ENCODE measurements around the gene VAV1.

Gene VAV1

GRCh38 chr19:6864325-6864940, 91.9 kb downstream of the VAV1 start:
- TF ChIP-seq POLR2AphosphoS5 (IDR thresholded peaks at IDR 0.05; ENCODE audit: low read depth, low read length) (no peak), FOXP2 (optimal IDR thresholded peaks at IDR 0.05; ENCODE audit: borderline replicate concordance, extremely low read depth, extremely low read length, insufficient read depth) (no peak), TAF1 (IDR thresholded peaks at IDR 0.05; ENCODE audit: borderline replicate concordance, insufficient read depth, low read length) (no peak), SIN3A (IDR thresholded peaks at IDR 0.05; ENCODE audit: borderline replicate concordance, insufficient read depth, low read length) (no peak)
- TF ChIP-seq, protein P1, sequence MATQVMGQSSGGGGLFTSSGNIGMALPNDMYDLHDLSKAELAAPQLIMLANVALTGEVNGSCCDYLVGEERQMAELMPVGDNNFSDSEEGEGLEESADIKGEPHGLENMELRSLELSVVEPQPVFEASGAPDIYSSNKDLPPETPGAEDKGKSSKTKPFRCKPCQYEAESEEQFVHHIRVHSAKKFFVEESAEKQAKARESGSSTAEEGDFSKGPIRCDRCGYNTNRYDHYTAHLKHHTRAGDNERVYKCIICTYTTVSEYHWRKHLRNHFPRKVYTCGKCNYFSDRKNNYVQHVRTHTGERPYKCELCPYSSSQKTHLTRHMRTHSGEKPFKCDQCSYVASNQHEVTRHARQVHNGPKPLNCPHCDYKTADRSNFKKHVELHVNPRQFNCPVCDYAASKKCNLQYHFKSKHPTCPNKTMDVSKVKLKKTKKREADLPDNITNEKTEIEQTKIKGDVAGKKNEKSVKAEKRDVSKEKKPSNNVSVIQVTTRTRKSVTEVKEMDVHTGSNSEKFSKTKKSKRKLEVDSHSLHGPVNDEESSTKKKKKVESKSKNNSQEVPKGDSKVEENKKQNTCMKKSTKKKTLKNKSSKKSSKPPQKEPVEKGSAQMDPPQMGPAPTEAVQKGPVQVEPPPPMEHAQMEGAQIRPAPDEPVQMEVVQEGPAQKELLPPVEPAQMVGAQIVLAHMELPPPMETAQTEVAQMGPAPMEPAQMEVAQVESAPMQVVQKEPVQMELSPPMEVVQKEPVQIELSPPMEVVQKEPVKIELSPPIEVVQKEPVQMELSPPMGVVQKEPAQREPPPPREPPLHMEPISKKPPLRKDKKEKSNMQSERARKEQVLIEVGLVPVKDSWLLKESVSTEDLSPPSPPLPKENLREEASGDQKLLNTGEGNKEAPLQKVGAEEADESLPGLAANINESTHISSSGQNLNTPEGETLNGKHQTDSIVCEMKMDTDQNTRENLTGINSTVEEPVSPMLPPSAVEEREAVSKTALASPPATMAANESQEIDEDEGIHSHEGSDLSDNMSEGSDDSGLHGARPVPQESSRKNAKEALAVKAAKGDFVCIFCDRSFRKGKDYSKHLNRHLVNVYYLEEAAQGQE (IDR thresholded peaks at IDR 0.05; ENCODE audit: insufficient read depth in 1 of 2, low read depth in 2 of 2, low read length in 2 of 2): no peak

DNA sequence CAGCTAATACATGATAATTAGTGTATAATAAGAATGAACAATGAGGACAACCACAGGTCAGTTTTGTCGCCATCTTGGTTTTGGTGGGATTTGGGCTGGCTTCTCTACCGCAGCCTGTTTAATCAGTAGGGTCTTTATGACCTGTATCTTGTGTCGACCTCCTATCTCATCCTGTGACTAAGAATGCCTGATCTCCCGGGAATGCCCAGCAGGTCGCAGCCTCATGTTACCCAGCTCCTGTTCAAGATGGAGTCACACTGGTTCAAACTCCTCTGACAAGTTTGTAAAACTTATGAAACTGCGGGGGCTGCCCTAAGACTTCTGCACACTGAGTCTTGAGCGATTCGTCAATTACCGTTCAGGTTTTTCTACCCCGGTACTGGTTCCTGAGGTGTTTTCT, 93.3 kb downstream of the VAV1 start:
- TF ChIP-seq POLR2AphosphoS5 (IDR thresholded peaks at IDR 0.05; ENCODE audit: low read depth, low read length) (no peak), FOXP2 (optimal IDR thresholded peaks at IDR 0.05; ENCODE audit: borderline replicate concordance, extremely low read depth, extremely low read length, insufficient read depth) (no peak)

DNA sequence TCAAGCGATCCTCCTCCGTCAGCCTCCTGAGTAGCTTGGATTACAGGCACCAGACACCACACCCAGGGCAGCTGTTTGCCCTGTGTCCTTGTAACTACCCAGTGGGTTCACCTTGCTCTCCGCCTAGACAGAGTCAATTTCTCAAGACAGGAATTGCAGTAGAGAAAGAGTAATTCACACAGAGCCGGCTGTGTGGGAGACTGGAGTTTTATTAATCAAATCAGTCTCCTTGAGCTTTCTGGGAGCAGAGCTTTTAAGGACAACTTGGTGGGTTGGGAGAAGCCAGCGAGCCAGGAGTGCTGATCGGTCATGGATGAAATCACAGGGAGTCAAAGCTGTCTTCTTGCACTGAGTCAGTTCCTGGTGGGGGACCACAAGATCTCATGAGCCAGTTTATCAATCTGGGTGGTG, 94.2 kb downstream of the VAV1 start:
- TF ChIP-seq TAF1 (IDR thresholded peaks at IDR 0.05; ENCODE audit: borderline replicate concordance, insufficient read depth, low read length) (no peak), SIN3A (IDR thresholded peaks at IDR 0.05; ENCODE audit: borderline replicate concordance, insufficient read depth, low read length) (no peak), POLR2AphosphoS5 (IDR thresholded peaks at IDR 0.05; ENCODE audit: low read depth, low read length) (no peak), FOXP2 (optimal IDR thresholded peaks at IDR 0.05; ENCODE audit: borderline replicate concordance, extremely low read depth, extremely low read length, insufficient read depth) (no peak)
- TF ChIP-seq, protein P1 (IDR thresholded peaks at IDR 0.05; ENCODE audit: insufficient read depth in 1 of 2, low read depth in 2 of 2, low read length in 2 of 2): no peak

DNA sequence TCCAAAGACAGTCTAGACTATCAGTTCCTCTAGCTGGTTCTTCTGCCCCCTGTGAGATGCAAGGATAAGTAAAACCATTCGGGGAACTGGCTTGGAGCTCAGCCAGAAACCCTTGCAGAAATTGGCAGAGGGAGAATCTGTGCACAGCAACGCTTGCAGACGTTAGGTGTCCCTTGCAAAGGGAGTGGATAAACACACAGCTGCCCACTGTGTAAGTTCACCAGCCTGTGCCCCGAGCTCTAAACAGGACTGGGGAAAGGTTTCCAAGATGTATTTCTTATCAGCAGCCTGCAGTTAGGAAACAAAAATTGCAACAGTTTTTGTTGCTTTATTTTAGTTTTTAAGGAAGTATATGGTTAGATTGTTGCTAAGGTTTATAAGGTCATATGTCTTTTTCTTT, 95.8 kb downstream of the VAV1 start:
- no peak for TF ChIP-seq FOXP2 (optimal IDR thresholded peaks at IDR 0.05; ENCODE audit: borderline replicate concordance, extremely low read depth, extremely low read length, insufficient read depth)
- TF ChIP-seq SIN3A (IDR thresholded peaks at IDR 0.05; ENCODE audit: borderline replicate concordance, insufficient read depth, low read length): no peak
- TF ChIP-seq, protein P1 (IDR thresholded peaks at IDR 0.05; ENCODE audit: insufficient read depth in 1 of 2, low read depth in 2 of 2, low read length in 2 of 2): no peak
- no peak for TF ChIP-seq TAF1 (IDR thresholded peaks at IDR 0.05; ENCODE audit: borderline replicate concordance, insufficient read depth, low read length)
- TF ChIP-seq POLR2AphosphoS5 (IDR thresholded peaks at IDR 0.05; ENCODE audit: low read depth, low read length): no peak

GRCh38 chr19:6873708-6874431, 101.4 kb downstream of the VAV1 start:
- TF ChIP-seq POLR2AphosphoS5 (IDR thresholded peaks at IDR 0.05; ENCODE audit: low read depth, low read length) (no peak), SIN3A (IDR thresholded peaks at IDR 0.05; ENCODE audit: borderline replicate concordance, insufficient read depth, low read length) (no peak), FOXP2 (optimal IDR thresholded peaks at IDR 0.05; ENCODE audit: borderline replicate concordance, extremely low read depth, extremely low read length, insufficient read depth) (no peak), TAF1 (IDR thresholded peaks at IDR 0.05; ENCODE audit: borderline replicate concordance, insufficient read depth, low read length) (no peak)
- TF ChIP-seq, protein P1 (IDR thresholded peaks at IDR 0.05; ENCODE audit: insufficient read depth in 1 of 2, low read depth in 2 of 2, low read length in 2 of 2): no peak
